ENCODE results near the gene UBL3.

Gene UBL3, protein sequence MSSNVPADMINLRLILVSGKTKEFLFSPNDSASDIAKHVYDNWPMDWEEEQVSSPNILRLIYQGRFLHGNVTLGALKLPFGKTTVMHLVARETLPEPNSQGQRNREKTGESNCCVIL

GRCh38 chr13:29850213-29850898 is at the start of gene UBL3:
Gene UBL3, minus strand, starts transcription at chr13:29850617. Its CDS starts 1,079 bp downstream, at chr13:29849538.
- no peaks in the 10 kb centered on the region for H3K9me3 ChIP-seq (ENCODE audit: insufficient read depth, low read length)
- peaks cover 24% of the 10 kb centered on the region for H3K4me1 ChIP-seq (ENCODE audit: low read length)
- peaks cover 34% of the 10 kb centered on the region for H3K79me2 ChIP-seq (ENCODE audit: low read length)
- peak within 1 kb of the TSS; percentile 92 for H3K4me2 ChIP-seq (ENCODE audit: low read length)
- H3K36me3 ChIP-seq (replicated peaks; ENCODE audit: low read depth, low read length), result no peaks in the 10 kb centered on the region
- no peak for TF ChIP-seq CTCF (IDR thresholded peaks at IDR 0.05; ENCODE audit: low read depth, low read length)
- no peak for TF ChIP-seq EZH2phosphoT487 (IDR thresholded peaks at IDR 0.05; ENCODE audit: low read depth)
- H3K27me3 ChIP-seq (ENCODE audit: low read depth, low read length), result no peaks in the 10 kb centered on the region
- peak within 1 kb of the TSS; percentile 79; the same call in 1 of the 2 replicates for H2AFZ ChIP-seq (ENCODE audit: low read depth, low read length)
- H4K20me1 ChIP-seq (ENCODE audit: insufficient read depth, low read length), result peaks cover 13% of the 10 kb centered on the region; the same call in 1 of the 2 replicates
- peak within 1 kb of the TSS; percentile 55 for H3K27ac ChIP-seq (ENCODE audit: low read length)
- peak within 1 kb of the TSS; percentile 92 for H3K9ac ChIP-seq (ENCODE audit: low read length)
- H3K4me3 ChIP-seq (ENCODE audit: low read length), result peak within 1 kb of the TSS; percentile 92

GRCh38 chr13:29897102-29897501 is 46.7 kb upstream of the UBL3 start:
- TF ChIP-seq EZH2phosphoT487 (IDR thresholded peaks at IDR 0.05; ENCODE audit: low read depth) (no peak), CTCF (IDR thresholded peaks at IDR 0.05; ENCODE audit: low read depth, low read length) (no peak)
- Histone ChIP-seq H3K9ac (ENCODE audit: low read length) (no peak overlapping the region), H3K27me3 (ENCODE audit: low read depth, low read length) (peaks cover 16% of the 10 kb centered on the region), H2AFZ (ENCODE audit: low read depth, low read length) (no peak overlapping the region), H3K4me3 (ENCODE audit: low read length) (no peak overlapping the region), H3K27ac (ENCODE audit: low read length) (no peak overlapping the region), H4K20me1 (ENCODE audit: insufficient read depth, low read length) (no peaks in the 10 kb centered on the region), H3K36me3 (replicated peaks; ENCODE audit: low read depth, low read length) (no peaks in the 10 kb centered on the region), H3K4me1 (ENCODE audit: low read length) (no peaks in the 10 kb centered on the region), H3K4me2 (ENCODE audit: low read length) (no peak overlapping the region), H3K9me3 (ENCODE audit: insufficient read depth, low read length) (no peaks in the 10 kb centered on the region), H3K79me2 (ENCODE audit: low read length) (no peaks in the 10 kb centered on the region)

GRCh38 chr13:29893438-29893837 is 43.0 kb upstream of the UBL3 start:
- no peaks in the 10 kb centered on the region for H3K36me3 ChIP-seq (replicated peaks; ENCODE audit: low read depth, low read length)
- H3K9me3 ChIP-seq (ENCODE audit: insufficient read depth, low read length), result no peaks in the 10 kb centered on the region
- H3K4me1 ChIP-seq (ENCODE audit: low read length), result no peaks in the 10 kb centered on the region
- no peak overlapping the region for H3K27ac ChIP-seq (ENCODE audit: low read length)
- H3K79me2 ChIP-seq (ENCODE audit: low read length), result no peaks in the 10 kb centered on the region
- H3K27me3 ChIP-seq (ENCODE audit: low read depth, low read length), result 0 out of 2 replicates have a peak, but pooled peaks cover 3% of the 10 kb centered on the region
- no peak overlapping the region for H3K4me2 ChIP-seq (ENCODE audit: low read length)
- no peak overlapping the region for H2AFZ ChIP-seq (ENCODE audit: low read depth, low read length)
- no peak overlapping the region for H3K4me3 ChIP-seq (ENCODE audit: low read length)
- H3K9ac ChIP-seq (ENCODE audit: low read length), result no peak overlapping the region
- no peaks in the 10 kb centered on the region for H4K20me1 ChIP-seq (ENCODE audit: insufficient read depth, low read length)
- TF ChIP-seq CTCF (IDR thresholded peaks at IDR 0.05; ENCODE audit: low read depth, low read length) (no peak), EZH2phosphoT487 (IDR thresholded peaks at IDR 0.05; ENCODE audit: low read depth) (no peak)

- TF ChIP-seq CTCF (IDR thresholded peaks at IDR 0.05; ENCODE audit: low read depth, low read length) (no peak), EZH2phosphoT487 (IDR thresholded peaks at IDR 0.05; ENCODE audit: low read depth) (no peak)
- no peaks in the 10 kb centered on the region for H3K9me3 ChIP-seq (ENCODE audit: insufficient read depth, low read length)
- no peak overlapping the region for H2AFZ ChIP-seq (ENCODE audit: low read depth, low read length)
- H3K4me3 ChIP-seq (ENCODE audit: low read length), result no peak overlapping the region
- no peaks in the 10 kb centered on the region for H3K79me2 ChIP-seq (ENCODE audit: low read length)
- H3K27ac ChIP-seq (ENCODE audit: low read length), result no peak overlapping the region
- no peak overlapping the region for H3K9ac ChIP-seq (ENCODE audit: low read length)
- H3K4me1 ChIP-seq (ENCODE audit: low read length), result no peaks in the 10 kb centered on the region
- H3K27me3 ChIP-seq (ENCODE audit: low read depth, low read length), result no peaks in the 10 kb centered on the region
- H3K4me2 ChIP-seq (ENCODE audit: low read length), result no peak overlapping the region
- H4K20me1 ChIP-seq (ENCODE audit: insufficient read depth, low read length), result no peaks in the 10 kb centered on the region
- H3K36me3 ChIP-seq (replicated peaks; ENCODE audit: low read depth, low read length), result no peaks in the 10 kb centered on the region
Observed at GRCh38 chr13:29892151-29892550, 41.7 kb upstream of the UBL3 start.

Measured in OCI-LY3 (cell line).